RWPE1 (cell line): Measurements from ENCODE around the gene SYCP2L.

Experiments used
- CTCF ChIA-PET: fragments of 350-600 bp; sonication (Branson Sonifier 250); formaldehyde crosslinking; extraction: SDS; loops from one replicate; lab custom pipeline; 2021; lab: Yijun Ruan, JAX
- POLR2A ChIA-PET: fragments of 400-600 bp; formaldehyde crosslinking; extraction: SDS; loops from one replicate; lab custom pipeline; 2020; ENCODE audit warnings: antibody characterized with exemption; ENCODE audit not compliant: low non-redundant PET; lab: Yijun Ruan, JAX
- DNase-seq: peaks from one replicate; pipeline ENCODE4 v3.0.0; 2012; ENCODE audit warnings: low spot score
- H3K27ac ChIP-seq: fragments of 450-650 bp; 2 replicates; pipeline ENCODE4 v1.5.1; 2017
- TF ChIP-seq, protein P1 (sequence below): fragments of 450-650 bp; conservative IDR thresholded peaks from 2 replicates; pipeline ENCODE4 v1.5.1; 2017; ENCODE audit warnings: low read depth, mild to moderate bottlenecking

The SYCP2L gene

DNA sequence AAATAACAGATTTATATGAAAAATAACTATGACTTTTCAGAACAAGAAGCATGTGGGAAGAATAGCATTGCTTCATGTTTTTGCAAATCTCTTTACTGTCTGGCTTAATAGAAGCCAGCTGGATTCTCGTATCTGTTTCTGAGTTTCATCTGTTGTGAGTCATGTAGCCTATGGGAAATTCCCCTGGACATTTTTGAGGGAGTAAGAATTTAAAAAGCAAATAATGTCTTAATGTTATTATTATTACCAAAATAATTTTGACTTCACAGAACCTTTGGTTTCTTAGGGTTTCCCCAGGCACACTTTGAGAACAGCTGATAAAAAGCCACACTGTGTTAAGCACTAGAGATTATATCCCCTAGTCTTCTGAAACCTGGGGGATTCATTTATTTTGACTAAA lies 75.8 kb downstream of the SYCP2L start:
- ChIA-PET POLR2A (no interaction called here), CTCF (interaction anchor here (0.5 to 0.6 kb wide), 2 partner anchors 24 to 542 kb away, joined by 4 to 12 read pairs; no protein-coding TSS in a partner anchor)
- TF ChIP-seq, protein P1, sequence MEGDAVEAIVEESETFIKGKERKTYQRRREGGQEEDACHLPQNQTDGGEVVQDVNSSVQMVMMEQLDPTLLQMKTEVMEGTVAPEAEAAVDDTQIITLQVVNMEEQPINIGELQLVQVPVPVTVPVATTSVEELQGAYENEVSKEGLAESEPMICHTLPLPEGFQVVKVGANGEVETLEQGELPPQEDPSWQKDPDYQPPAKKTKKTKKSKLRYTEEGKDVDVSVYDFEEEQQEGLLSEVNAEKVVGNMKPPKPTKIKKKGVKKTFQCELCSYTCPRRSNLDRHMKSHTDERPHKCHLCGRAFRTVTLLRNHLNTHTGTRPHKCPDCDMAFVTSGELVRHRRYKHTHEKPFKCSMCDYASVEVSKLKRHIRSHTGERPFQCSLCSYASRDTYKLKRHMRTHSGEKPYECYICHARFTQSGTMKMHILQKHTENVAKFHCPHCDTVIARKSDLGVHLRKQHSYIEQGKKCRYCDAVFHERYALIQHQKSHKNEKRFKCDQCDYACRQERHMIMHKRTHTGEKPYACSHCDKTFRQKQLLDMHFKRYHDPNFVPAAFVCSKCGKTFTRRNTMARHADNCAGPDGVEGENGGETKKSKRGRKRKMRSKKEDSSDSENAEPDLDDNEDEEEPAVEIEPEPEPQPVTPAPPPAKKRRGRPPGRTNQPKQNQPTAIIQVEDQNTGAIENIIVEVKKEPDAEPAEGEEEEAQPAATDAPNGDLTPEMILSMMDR: no peak
- no peak overlapping the region for H3K27ac ChIP-seq
- no peak for DNase-seq

DNA sequence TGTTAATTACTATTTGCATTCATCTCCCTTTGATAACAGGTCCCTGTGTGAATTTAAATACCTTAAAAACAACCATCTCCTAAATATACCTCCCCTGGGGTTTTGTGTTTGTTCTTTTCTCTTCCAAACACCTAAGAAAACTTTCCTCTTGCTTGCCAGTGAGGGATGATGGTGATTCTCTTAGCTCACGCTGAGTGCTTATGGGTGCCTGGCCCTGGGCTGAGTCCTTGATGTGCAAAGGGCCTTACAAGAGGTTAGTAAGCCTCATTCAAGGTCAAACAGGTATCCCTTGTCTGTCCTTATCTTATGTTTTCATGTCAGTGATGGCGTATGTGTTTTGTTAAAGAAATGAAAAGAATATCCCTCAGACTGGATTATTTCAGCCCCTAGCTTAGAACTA lies 76.3 kb downstream of the SYCP2L start:
- no peak overlapping the region for H3K27ac ChIP-seq
- POLR2A ChIA-PET: no interaction called here
- TF ChIP-seq, protein P1: no peak

DNA sequence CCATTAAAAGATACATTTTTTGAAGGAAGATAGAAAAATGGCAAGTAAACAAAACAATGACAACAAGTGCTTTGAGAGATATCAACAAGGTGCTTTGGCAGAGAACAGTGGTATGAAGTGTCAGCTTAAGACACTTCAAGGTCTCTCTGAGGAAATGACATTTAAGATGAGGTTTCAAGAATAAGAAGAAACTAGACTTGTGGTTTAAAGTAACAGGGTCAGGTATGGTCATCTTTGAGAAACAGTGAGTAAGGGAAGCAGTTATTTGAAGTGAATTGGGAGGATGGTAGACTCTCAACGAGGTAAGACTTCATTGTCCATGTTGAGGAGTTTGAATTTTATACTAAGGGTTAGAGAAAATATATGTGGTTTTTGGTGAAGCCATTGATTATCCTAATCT lies 77.8 kb downstream of the SYCP2L start:
- no peak for DNase-seq
- TF ChIP-seq, protein P1: no peak
- POLR2A ChIA-PET: no interaction called here

More for the DNA sequence above, 76.3 kb downstream of the SYCP2L start:
- CTCF ChIA-PET: interaction anchor here (0.5 to 0.6 kb wide), 2 partner anchors 25 to 542 kb away, joined by 4 to 12 read pairs; no protein-coding TSS in a partner anchor
- DNase-seq: no peak

DNA sequence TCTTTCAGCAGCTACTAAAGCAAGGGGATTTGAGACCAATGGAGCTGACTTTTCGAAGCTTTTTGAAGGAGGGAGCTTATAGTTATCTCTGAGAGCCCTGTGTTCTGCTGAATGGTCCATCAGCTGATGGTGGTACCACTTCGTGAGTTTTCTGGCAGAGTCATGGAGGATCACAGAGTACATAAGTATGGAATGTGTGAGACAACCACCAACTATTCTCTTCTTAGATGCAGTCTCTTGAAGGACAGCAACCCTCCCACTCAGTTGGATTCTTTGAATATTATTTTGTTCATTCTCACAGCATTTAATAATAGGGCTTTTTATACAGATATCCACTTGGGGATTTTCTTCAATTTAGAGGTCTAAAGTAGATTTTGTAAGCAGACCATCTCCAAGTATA lies 81.9 kb downstream of the SYCP2L start:
- H3K27ac ChIP-seq: no peak overlapping the region
- CTCF ChIA-PET: no interaction called here
- TF ChIP-seq, protein P1: no peak
- no peak for DNase-seq
- POLR2A ChIA-PET: no interaction called here

More for the DNA sequence above, 77.8 kb downstream of the SYCP2L start:
- CTCF ChIA-PET: no interaction called here
- H3K27ac ChIP-seq: no peak overlapping the region

DNA sequence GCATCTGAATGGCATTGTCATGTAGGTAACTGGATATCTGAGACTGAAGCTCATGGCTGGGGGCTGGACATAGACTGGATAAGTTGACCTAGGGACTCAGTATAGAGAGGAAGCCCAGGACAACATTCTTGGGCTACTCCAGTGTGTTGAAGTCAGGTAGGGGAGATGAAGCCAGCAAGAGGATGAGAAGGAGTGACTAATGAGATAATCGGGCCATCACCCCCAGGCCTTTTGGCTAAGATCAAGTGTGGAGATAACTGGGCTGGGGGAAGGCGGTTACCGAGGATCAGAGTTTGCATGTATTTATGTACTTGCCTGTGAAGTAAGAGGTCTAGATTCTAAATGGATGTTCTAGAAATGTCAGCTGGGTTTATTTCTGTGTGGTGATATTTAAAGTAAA lies 83.9 kb downstream of the SYCP2L start:
- DNase-seq: no peak
- ChIA-PET CTCF (no interaction called here), POLR2A (no interaction called here)
- TF ChIP-seq, protein P1: no peak
- H3K27ac ChIP-seq: no peak overlapping the region

DNA sequence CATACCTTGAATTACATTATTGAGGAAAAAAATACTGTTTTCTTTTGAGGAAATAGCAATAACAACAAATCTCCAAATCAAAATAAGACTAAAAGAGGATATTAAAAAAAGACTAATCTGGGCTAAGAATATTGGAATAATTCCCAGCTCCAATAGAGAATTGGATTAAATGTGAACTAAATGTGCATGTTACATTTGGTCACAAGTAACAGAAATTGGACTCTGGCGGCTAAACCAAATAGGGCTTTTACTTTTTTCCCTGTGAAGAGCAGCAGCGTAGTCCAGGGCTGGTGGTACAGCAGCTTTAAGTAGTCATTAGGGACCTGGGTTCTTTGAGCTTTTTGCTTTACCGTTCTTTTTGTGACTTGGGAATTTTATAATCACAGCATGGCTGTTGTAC lies 85.3 kb downstream of the SYCP2L start:
- TF ChIP-seq, protein P1: no peak
- DNase-seq: no peak
- ChIA-PET POLR2A (no interaction called here), CTCF (interaction anchor here (0.7 kb wide), 1 partner anchor 523 kb away, joined by 5 read pairs; no protein-coding TSS in a partner anchor)
- H3K27ac ChIP-seq: no peak overlapping the region
